ENCODE measurements around the gene NFATC2IP. TPM values are rescaled to one million over a fixed set of nuclear protein-coding genes. Genes with fewer than 3 reads are reported as not detected.
A peak's percentile ranks its signal among the peaks of the same experiment; 100 is the strongest.

The NFATC2IP gene
- total RNA-seq, 3 donors from 2014 or later: 23.2 to 38.1 (median 27.9) TPM

GRCh38 chr16:28984619-28985135, 33.9 kb downstream of the NFATC2IP start, which contains the start of gene LAT:
Gene LAT (plus strand): TSS chr16:28985052. CDS start chr16:28985418, 366 bp downstream.
- DNase-seq (ENCODE audit: low spot score in 2 of 2): no peak
- Histone ChIP-seq H3K27ac (peak within 1 kb of the TSS in 1 of 2 donors; percentile 12), H3K4me1 (no peaks in the 10 kb centered on the region), H3K27me3 (no peaks in the 10 kb centered on the region), H3K9me3 (peaks cover 0 to 7% of the 10 kb centered on the region in 2 donors), H3K4me3 (peak within 1 kb of the TSS; percentile 18 to 37 (median 27)), H3K36me3 (peaks cover 18% of the 10 kb centered on the region)
- intact Hi-C loops (cut with DNase I; ENCODE audit: low total_unique reads): no loop called here
- TF ChIP-seq POLR2A (IDR thresholded peaks at IDR 0.05): no peak
- no peak for TF ChIP-seq POLR2AphosphoS5 (IDR thresholded peaks at IDR 0.05)
- TF ChIP-seq CTCF (IDR thresholded peaks at IDR 0.05): no peak

DNA sequence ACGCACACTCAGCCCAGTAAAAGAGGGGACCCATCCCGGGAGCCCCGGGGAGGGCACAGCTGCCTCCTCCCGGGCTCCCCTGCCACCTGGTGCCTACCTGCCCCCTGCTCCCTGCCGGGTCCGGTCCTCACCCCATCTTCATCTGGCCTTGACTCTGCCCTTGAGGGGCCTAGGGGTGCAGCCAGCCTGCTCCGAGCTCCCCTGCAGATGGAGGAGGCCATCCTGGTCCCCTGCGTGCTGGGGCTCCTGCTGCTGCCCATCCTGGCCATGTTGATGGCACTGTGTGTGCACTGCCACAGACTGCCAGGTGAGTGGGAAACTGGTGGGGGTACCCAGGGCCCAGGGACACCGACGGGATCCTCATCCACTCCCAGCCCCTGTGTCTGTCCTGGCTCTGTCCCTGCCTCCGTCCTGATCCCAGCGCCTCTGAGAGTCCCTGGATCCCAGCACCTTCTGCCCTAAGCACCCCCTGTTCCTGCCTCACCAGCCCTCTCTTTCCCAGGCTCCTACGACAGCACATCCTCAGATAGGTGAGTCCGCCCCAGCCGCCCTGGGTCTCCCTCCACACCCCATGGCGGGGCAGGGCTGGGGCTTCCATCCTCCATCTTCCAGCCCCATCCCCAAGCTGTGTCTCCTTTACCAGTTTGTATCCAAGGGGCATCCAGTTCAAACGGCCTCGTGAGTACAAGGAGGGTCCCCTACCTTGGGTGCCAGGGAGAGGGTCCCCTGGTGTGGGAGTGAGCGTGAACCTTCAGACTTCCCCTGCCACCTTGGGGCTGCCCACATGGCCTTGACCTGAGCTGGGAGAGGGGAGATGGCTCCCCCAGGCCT, 34.7 kb downstream of the NFATC2IP start:
- H3K9me3 ChIP-seq: peaks cover 0 to 7% of the 10 kb centered on the region in 2 donors
- intact Hi-C loops (cut with DNase I; ENCODE audit: low total_unique reads): no loop called here
- no peaks in the 10 kb centered on the region for H3K4me1 ChIP-seq
- H3K27me3 ChIP-seq: no peaks in the 10 kb centered on the region
- H3K4me3 ChIP-seq: peak overlapping the region; percentile 18 to 37 (median 27)
- TF ChIP-seq POLR2A (IDR thresholded peaks at IDR 0.05): no peak
- TF ChIP-seq CTCF (IDR thresholded peaks at IDR 0.05): no peak
- no peak for TF ChIP-seq POLR2AphosphoS5 (IDR thresholded peaks at IDR 0.05)
- H3K36me3 ChIP-seq: peaks cover 18% of the 10 kb centered on the region
- H3K27ac ChIP-seq: peak overlapping the region in 1 of 2 donors; percentile 12
- no peak for DNase-seq (ENCODE audit: low spot score in 2 of 2)

DNA sequence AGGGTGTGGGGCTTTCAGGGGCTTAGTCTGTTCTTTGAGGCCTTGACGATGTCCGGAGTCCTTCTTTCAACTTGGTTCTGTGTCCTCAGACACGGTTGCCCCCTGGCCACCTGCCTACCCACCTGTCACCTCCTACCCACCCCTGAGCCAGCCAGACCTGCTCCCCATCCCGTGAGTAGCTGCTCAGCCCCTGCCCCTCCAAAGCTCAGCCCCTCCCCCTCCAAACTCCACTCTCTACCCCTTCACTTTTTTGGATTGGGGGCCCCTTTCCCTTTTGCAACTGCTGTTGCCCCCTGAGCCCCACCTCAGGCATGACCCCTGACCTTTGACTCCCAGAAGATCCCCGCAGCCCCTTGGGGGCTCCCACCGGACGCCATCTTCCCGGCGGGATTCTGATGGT, 35.3 kb downstream of the NFATC2IP start:
- Histone ChIP-seq H3K4me3 (peak overlapping the region in 1 of 3 donors; percentile 11), H3K4me1 (no peaks in the 10 kb centered on the region), H3K27ac (no peak overlapping the region), H3K9me3 (peaks cover 0 to 7% of the 10 kb centered on the region in 2 donors), H3K27me3 (no peaks in the 10 kb centered on the region), H3K36me3 (peaks cover 18% of the 10 kb centered on the region)
- DNase-seq (ENCODE audit: low spot score in 2 of 2): no peak
- intact Hi-C loops (cut with DNase I; ENCODE audit: low total_unique reads): no loop called here
- TF ChIP-seq POLR2AphosphoS5 (IDR thresholded peaks at IDR 0.05) (no peak), POLR2A (IDR thresholded peaks at IDR 0.05) (no peak), CTCF (IDR thresholded peaks at IDR 0.05) (no peak)

DNA sequence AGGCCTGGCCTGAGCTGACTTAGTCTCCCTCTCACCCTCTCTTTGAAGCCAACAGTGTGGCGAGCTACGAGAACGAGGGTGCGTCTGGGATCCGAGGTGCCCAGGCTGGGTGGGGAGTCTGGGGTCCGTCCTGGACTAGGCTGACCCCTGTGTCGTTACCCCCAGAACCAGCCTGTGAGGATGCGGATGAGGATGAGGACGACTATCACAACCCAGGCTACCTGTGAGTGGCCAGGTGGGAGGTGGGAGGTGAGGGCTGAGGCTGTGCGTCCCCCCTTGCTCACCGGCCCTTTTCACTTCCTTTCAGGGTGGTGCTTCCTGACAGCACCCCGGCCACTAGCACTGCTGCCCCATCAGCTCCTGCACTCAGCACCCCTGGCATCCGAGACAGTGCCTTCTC, 35.8 kb downstream of the NFATC2IP start:
- no peak for DNase-seq (ENCODE audit: low spot score in 2 of 2)
- no peak overlapping the region for H3K4me3 ChIP-seq
- no peak for TF ChIP-seq POLR2AphosphoS5 (IDR thresholded peaks at IDR 0.05)
- no peak for TF ChIP-seq POLR2A (IDR thresholded peaks at IDR 0.05)
- TF ChIP-seq CTCF (IDR thresholded peaks at IDR 0.05): no peak
- intact Hi-C loops (cut with DNase I; ENCODE audit: low total_unique reads): no loop called here
- no peak overlapping the region for H3K27ac ChIP-seq
- peaks cover 0 to 7% of the 10 kb centered on the region in 2 donors for H3K9me3 ChIP-seq
- no peaks in the 10 kb centered on the region for H3K4me1 ChIP-seq
- H3K36me3 ChIP-seq: peaks cover 18% of the 10 kb centered on the region
- no peaks in the 10 kb centered on the region for H3K27me3 ChIP-seq
